Hepatic stellate cell (primary cell): ENCODE results near the gene MYLK3.
A peak's percentile ranks its signal among the peaks of the same experiment; 100 is the strongest.
"Not testable (repeated sequence)": the region's sequence is repeated elsewhere in the genome, so short reads cannot be mapped to it uniquely, and the experiment has no call there.

Experiments used
- DNase-seq: peaks from one replicate; pipeline ENCODE4 v3.0.0; 2011; ENCODE audit warnings: low spot score

MYLK3 gene

DNA sequence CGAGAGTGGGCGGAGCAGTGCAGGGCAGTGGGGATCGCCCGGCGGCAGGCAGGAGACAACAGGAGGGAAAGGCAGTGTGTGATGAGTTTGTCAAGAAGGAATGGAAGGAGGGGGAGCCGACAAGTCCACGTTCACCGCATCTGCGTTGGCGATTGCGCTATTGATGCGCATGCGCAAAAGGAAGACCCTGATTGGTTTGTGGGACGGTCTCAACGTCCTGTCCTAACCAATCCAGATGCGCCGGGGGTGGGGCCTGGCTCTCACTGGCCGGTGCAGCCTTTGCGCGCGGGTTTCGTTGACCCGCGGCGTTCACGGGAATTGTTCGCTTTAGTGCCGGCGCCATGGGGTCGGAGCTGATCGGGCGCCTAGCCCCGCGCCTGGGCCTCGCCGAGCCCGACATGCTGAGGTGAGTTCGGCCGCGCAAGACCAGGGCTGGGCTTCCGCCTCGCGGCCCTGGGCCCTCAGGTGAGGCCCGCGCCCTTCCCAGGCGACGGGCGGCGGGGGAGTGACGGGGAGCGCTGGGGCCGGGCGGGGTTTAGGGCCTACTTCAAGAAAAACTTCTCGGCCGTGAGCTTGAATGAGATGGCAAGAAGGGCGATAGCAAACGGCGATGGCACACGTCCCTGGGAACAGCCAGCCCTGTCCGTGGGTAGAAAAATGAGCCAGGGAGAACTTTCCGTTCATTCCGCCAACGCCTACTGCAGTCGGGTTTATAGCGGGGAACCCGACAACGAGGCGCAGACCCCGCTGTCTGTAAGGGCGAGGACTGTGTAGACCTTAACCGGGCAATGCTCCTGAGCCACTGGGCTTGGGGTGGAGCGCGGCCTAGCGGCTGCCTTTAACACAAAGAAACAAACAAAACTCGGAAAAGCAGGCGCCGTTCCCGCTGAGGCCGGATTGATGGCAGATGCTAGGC, 58.5 kb downstream of the MYLK3 start, which contains the start of gene ORC6:
ORC6 (plus strand) TSS at position 295 of the 916 bp plus-strand sequence; CDS start at position 342, 47 bp downstream.
- peak; percentile 96 for DNase-seq

DNA sequence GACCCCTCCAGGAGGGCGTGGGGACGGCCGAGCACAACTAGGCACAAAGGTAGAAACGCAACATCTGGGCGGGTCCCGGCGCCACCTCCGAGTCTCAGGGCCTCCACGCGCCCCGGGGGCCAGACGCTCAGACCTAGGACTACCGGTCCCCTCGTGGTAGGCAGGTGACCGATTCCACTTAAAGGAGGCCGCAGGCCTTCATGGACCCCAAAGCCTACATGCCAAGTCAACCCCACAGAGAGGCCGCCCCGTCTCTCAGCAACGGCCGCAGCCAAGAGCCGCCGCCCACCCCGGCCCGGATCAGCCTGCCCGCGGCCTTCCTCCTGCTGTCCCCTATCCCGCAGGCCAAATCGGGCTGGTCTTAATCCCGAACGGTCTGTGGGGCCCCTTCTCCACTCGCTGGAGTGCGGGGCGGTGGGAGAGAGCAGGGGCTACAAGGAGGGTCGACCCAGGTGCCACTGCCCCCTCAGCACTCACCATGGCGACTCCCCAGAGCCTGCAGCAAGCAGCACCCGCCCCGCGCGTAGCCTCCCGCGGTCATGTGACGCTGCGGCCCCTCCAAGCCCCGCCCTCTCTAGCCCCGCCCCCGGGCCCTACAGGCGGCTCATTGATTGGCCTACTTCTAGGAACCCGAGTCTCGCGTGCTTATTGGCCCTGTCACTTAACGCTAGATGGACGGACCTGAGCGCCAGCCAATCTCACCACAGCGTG, 59.3 kb downstream of the MYLK3 start, which contains the start of gene VPS35:
VPS35 (minus strand) TSS at position 525 of the 711 bp plus-strand sequence; CDS start at position 480, 45 bp downstream.
- peak; percentile 97 for DNase-seq

DNA sequence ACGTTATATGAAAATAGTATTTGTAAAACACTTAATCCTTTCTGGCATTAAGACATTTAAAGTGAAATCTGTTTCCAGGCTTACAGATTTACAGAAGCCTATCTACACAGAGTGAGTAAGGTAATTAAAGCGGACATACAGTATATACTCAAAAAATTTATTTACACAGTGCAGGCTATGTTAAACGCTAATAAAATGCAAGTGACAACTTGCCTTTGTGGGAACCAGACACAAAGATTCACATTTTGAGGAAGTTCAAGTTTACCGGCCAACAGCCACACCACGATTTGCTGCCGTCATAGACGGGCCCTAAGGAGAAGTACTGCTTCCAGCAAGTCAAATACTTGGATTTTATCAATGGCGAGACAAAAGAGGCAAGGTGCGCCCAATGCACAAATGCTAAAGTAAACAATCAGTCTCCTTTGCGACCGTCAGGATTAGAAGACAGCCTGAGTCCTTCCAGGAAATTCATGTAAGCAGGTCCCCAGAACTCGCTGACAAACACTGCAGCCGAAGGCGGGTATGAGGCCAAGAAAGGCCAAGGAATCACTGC, 60.0 kb downstream of the MYLK3 start:
- no peak for DNase-seq

DNA sequence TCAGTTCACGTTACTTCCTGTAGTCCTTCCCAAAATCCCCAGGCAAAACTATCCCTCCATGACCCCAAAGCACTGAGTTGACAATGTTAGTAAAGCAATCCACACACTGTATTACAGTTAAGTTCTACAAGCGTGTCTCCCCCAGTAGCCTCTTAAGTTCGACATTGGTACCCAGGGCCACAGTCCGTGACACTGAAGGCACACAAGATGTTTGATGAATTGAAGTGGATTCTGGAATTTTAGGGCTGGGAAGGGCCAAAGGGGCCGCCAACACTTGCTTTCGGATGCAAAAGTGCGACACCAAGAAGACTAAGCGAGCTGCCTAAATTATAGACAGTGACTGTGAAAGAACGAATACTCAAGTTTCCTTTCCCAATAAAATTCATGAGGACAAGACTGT, 60.7 kb downstream of the MYLK3 start:
- DNase-seq: no peak

DNA sequence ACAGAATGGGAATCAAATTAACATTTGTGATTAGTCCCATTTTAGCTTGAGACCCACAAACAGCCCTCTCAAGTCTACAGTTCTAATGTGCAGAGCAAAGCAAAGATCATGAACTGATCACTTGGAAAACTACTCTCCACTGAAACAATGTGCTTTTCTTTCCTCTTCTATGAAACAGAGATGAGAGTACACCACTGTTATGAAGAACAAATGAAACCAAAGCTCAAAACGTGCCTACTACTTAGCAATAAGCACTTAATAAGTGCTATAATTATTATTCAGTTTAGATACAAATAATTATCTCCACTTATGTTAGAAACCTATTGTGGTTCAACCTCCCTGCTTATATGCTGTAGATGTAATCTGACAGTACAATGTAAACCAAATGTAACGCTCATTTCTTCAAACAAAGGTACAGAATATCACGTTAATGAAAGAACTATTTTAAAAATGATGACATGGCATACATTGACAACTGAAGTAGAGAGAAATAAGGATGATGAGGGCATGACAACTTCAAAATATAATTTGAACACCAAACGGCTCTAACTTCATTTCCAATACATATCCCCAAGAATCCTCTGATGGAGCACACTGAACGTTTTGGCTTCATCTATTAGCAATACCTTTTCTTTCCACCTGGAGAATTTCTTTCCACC, 61.2 kb downstream of the MYLK3 start:
- no peak for DNase-seq

DNA sequence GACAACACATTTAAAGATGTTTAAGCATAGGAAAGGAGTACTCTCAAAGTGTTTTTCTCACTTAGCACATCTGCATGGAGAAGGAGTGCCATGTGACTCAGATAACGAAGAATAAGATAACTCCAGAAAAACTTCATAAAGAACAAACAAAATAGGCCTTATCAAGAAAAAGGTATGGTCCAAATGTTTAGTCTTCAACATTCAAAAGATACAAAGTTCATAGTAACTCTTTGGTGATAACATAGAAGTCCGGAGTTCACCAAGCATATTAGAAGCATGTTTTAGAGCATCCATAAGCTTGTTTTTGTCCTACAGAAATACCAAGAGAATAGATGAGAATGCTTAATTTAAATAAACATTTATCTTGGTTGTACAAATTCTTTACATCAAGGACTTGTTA, 66.3 kb downstream of the MYLK3 start:
- not testable (repeated sequence) for DNase-seq

DNA sequence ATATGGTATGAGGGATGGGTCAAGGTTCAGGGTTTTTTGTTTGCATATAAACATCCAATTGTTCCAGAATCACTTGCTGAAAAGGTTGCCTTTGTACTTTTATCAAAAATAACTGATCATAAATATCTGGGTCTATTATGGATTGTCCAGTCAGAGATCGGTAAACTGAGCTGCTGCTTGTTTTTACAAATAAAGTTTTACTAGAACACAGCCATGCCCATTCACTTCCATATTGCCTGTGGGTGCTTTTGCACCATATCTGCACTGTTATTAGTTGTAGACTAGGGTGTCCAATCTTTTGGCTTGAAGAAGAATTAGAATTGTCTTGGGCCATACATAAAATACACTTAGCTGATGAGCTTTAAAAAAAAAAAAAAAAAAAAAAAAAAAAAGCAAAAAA, 70.2 kb downstream of the MYLK3 start:
- DNase-seq: not testable (repeated sequence)

DNA sequence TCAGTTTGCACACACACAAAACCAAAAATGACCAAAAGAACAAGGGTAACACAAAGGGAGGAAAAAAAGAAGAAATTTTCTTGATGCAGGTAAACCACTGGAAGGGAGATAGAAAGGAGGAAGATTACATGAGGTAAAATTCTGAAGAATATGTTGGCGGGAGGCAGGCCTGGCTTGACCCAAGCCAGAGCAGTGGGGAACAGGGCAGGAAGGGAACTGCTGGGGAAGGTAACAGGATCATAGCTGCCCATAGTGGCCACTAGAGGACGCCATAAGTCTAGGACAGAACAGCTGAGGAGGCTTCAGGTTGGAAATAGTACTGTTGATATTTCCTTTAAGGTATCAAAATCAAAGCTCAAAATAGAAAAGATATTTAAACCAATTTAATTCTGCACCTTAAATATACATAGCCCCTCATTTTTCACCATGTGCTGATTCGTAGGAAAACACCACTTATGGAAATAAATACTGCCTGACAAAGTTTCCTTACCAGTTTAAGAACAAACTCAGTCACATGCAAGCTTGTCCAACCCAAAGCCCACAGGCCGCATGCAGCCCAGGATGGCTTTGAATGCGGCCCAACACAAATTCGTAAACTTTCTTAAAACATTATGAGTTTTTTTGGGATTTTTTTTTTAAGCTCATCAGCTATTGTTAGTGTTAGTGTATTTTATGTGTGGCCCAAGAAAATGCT, 74.7 kb downstream of the MYLK3 start:
- DNase-seq: peak; percentile 47

DNA sequence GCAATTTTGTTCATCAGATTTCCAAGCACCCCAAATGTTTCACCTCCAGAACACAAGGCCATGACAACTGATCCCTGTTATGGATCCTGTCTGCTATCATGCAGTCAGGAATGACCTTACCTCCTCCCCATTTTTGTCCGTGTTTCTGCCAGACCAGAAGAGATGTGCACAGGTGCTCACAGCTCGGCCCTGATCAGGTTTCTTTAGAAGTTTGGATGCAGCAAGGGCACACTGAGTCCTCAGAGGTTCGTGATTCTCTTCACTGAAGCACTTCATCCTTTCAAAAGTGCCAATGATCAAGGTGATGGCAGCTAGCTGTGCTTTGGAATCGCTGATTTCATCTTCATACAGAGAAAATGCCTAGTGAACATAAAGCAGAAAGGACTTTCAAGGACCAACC, 86.0 kb downstream of the MYLK3 start:
- DNase-seq: no peak

DNA sequence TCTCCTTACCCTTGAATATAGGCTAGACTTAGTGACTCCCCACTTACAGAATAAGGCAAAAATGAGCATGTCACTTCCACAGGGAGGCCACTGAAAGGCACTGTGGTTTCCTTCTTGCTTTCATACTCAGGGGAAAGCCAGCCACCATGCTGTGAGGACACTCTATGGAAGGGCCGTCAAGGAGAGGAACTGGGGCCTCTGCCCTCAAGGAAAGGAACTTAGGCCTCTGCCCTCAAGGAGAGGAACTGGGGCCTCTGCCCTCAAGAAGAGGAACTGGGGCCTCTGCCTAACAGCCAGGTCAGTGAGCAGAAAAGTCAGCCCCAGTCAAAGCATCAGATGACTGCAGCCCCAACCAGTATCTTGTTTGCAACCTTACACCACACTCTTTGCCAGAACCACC, 89.2 kb downstream of the MYLK3 start:
- DNase-seq: no peak
